HG02884 (cell line): ENCODE data around the gene PDZD2.
A peak's percentile ranks its signal among the peaks of the same experiment; 100 is the strongest.

ENCODE experiments used
- ATAC-seq: cut with Tn5 transposase; IDR thresholded peaks from one replicate; pipeline ENCODE4 v1.9.1; 2021; ENCODE audit warnings: mild to moderate bottlenecking, moderate library complexity; ENCODE audit not compliant: unreplicated experiment

Gene PDZD2

GRCh38 chr5:32123058-32123805 lies 484.3 kb downstream of the PDZD2 start:
- ATAC-seq: peak; percentile 60

- ATAC-seq: no peak
These were observed 485.2 kb downstream of the PDZD2 start for GRCh38 chr5:32123889-32124676.

GRCh38 chr5:32126691-32127090 lies 487.8 kb downstream of the PDZD2 start:
- no peak for ATAC-seq

- no peak for ATAC-seq
These were observed 488.8 kb downstream of the PDZD2 start for GRCh38 chr5:32127711-32128110.

GRCh38 chr5:32129074-32129598 lies 490.2 kb downstream of the PDZD2 start:
- no peak for ATAC-seq

- no peak for ATAC-seq
These were observed 491.9 kb downstream of the PDZD2 start for GRCh38 chr5:32130865-32131264.

- ATAC-seq: no peak
These were observed 492.7 kb downstream of the PDZD2 start for GRCh38 chr5:32131604-32132003.

- no peak for ATAC-seq
These were observed 493.8 kb downstream of the PDZD2 start for GRCh38 chr5:32132757-32133156.

- no peak for ATAC-seq
These were observed 496.2 kb downstream of the PDZD2 start for GRCh38 chr5:32135086-32135485.

- no peak for ATAC-seq
These were observed 497.4 kb downstream of the PDZD2 start for GRCh38 chr5:32136342-32136741.

- ATAC-seq: no peak
These were observed 500.0 kb downstream of the PDZD2 start for GRCh38 chr5:32138839-32139493.

GRCh38 chr5:32143617-32144377 lies 504.9 kb downstream of the PDZD2 start:
- no peak for ATAC-seq

GRCh38 chr5:32144378-32145207 lies 505.7 kb downstream of the PDZD2 start:
- no peak for ATAC-seq

- ATAC-seq: no peak
These were observed 506.4 kb downstream of the PDZD2 start for GRCh38 chr5:32145378-32145777.

- ATAC-seq: no peak
These were observed 508.3 kb downstream of the PDZD2 start for GRCh38 chr5:32147236-32147635.

- ATAC-seq: no peak
These were observed 509.0 kb downstream of the PDZD2 start for GRCh38 chr5:32147959-32148358.

GRCh38 chr5:32150366-32150765 lies 511.4 kb downstream of the PDZD2 start:
- no peak for ATAC-seq

- no peak for ATAC-seq
These were observed 512.3 kb downstream of the PDZD2 start for GRCh38 chr5:32151198-32151597.

- no peak for ATAC-seq
These were observed 514.8 kb downstream of the PDZD2 start for GRCh38 chr5:32153723-32154122.

GRCh38 chr5:32155211-32155610 lies 516.3 kb downstream of the PDZD2 start:
- no peak for ATAC-seq
